Type B pancreatic cell (in vitro differentiated cells): Measurements from ENCODE around the gene CGB1. TPM values are rescaled to one million over a fixed set of nuclear protein-coding genes. Genes with fewer than 3 reads are reported as not detected.

Source experiments
- DNase-seq: peaks from one replicate; pipeline ENCODE4 v3.0.0; 2021; ENCODE audit warnings: mixed read lengths; ENCODE audit not compliant: unreplicated experiment; ENCODE audit errors: extremely low spot score
- H3K27ac Mint-ChIP-seq: 2 replicates; pipeline ENCODE4 v1.8.0; 2021; ENCODE audit warnings: mild to moderate bottlenecking, mixed read lengths
- H3K27me3 Mint-ChIP-seq: 2 replicates; pipeline ENCODE4 v1.8.0; 2021; ENCODE audit warnings: mixed read lengths
- H3K36me3 Mint-ChIP-seq: 2 replicates; pipeline ENCODE4 v1.8.0; 2021; ENCODE audit warnings: mixed read lengths
- H3K4me1 Mint-ChIP-seq: one replicate; pipeline ENCODE4 v1.8.0; 2021; ENCODE audit warnings: mixed read lengths; ENCODE audit not compliant: unreplicated experiment
- H3K4me3 Mint-ChIP-seq: 2 replicates; pipeline ENCODE4 v1.8.0; 2021; ENCODE audit warnings: mild to moderate bottlenecking, mixed read lengths
- H3K9me3 Mint-ChIP-seq: 2 replicates; pipeline ENCODE4 v1.8.0; 2021; ENCODE audit warnings: mixed read lengths
- CTCF ChIP-seq: fragments of 200-600 bp; sonication (generic); conservative IDR thresholded peaks from 2 replicates; pipeline ENCODE4 v1.5.0; 2021; ENCODE audit warnings: antibody characterized with exemption, mild to moderate bottlenecking
- total RNA-seq: library from RNA; stranded (reverse); gene quantifications from 2 replicates; pipeline ENCODE4 v1.2.1, GENCODE V29; 2021; ENCODE audit warnings: low replicate concordance

CGB1 gene
- total RNA-seq, 1 donor from 2014 or later = not detected

- Mint-ChIP-seq H3K27me3 (no peaks in the 10 kb centered on the region), H3K9me3 (no peaks in the 10 kb centered on the region), H3K36me3 (peaks cover 11% of the 10 kb centered on the region), H3K27ac (no peak overlapping the region), H3K4me3 (no peak overlapping the region), H3K4me1 (no peaks in the 10 kb centered on the region)
- DNase-seq = no peak
- TF ChIP-seq CTCF = no peak
Measured at GRCh38 chr19:49011194-49011593, 25.5 kb downstream of the CGB1 start.

DNA sequence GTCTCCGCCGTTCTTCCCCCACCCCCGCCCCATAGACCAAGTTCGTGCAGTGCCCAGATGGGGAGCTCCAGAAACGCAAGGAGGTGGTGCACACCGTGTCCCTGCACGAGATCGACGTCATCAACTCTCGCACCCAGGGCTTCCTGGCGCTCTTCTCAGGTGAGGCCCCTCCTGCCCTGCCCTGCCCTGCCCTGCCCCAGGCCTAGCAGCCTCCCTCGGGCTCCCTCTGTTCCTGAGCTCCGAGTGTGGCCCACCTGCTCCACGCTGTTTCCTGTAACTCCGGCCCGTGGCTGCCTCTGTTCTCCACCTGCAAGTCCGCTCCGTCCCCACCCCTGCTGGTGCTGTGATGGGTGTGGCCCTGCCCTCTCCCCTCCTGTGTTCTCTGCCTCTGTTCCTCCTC, 26.2 kb downstream of the CGB1 start:
- Mint-ChIP-seq H3K27me3 (no peaks in the 10 kb centered on the region), H3K27ac (no peak overlapping the region), H3K9me3 (no peaks in the 10 kb centered on the region), H3K4me3 (no peak overlapping the region), H3K36me3 (peaks cover 6% of the 10 kb centered on the region), H3K4me1 (no peaks in the 10 kb centered on the region)
- TF ChIP-seq CTCF = no peak
- DNase-seq = no peak

DNA sequence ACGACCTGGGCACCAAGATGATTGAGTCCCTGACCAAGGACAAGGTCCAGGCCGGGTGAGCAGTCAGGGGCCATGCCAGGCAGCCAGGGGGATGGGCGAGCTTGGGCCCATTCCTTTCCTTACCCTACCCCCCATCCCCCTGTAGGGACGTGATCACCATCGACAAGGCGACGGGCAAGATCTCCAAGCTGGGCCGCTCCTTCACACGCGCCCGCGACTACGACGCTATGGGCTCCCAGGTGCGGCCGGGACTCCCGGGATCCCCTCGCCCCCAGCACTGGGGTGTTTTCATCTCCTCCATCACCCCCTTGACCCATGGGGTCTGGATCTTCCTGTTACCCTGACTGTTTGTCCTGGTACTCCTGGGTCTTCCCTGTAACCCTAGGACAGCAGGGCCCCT, 26.9 kb downstream of the CGB1 start:
- Mint-ChIP-seq H3K36me3 (peaks cover 8% of the 10 kb centered on the region), H3K4me3 (no peak overlapping the region), H3K9me3 (no peaks in the 10 kb centered on the region), H3K27me3 (no peaks in the 10 kb centered on the region), H3K27ac (no peak overlapping the region), H3K4me1 (no peaks in the 10 kb centered on the region)
- no peak for TF ChIP-seq CTCF
- DNase-seq = no peak

DNA sequence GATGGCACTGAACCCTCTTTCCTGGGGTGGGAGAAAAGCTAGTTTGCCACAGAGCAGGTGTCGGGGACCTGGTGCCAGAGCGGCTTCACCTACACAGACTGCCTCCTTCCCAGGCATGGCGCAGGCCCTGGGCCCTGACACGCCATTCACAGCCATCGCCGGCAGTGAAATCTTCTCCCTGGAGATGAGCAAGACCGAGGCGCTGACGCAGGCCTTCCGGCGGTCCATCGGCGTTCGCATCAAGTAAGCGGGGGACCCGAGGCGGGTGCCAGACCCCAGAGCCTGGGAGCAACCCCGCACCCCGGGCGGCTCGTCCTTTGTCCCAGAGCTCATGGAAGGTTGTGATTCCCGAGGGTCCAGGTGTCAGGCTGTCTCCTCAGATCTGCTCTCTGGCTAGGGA, 29.8 kb downstream of the CGB1 start:
- Mint-ChIP-seq H3K4me1 (no peaks in the 10 kb centered on the region), H3K4me3 (no peak overlapping the region), H3K27ac (no peak overlapping the region), H3K27me3 (no peaks in the 10 kb centered on the region), H3K9me3 (no peaks in the 10 kb centered on the region), H3K36me3 (peaks cover 3% of the 10 kb centered on the region)
- TF ChIP-seq CTCF = no peak
- DNase-seq = no peak

DNA sequence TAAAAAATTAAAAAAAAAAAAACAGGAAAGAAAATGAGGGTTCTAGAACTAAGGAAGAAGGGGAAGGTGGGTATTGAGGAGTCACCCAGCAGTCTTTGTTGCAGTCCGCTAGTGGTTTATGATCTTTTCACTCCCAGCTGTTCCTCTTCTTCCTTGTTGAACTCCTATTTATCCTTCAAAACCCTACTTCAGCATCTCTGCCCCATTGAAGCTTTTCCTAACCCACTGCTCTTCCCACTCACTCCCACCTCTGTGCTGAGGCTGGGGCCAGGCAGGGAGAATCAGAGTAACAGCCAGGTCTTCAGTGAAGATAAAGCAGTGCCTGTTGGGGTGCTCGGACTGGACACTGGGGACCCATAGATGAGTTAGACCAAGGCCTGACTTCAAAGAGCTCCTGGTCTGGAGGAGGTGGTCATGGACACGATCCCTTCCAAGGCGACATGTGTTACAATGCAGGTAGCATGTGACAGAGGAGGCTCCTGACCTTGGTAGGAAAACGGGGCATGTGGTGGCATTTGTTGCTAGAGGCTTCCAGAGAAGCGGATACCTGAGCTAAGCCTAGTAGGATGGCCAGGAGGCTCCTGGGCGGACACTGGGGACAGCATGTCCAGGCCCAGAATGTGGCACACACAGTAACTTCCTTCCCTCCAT, 31.6 kb downstream of the CGB1 start:
- peaks cover 3% of the 10 kb centered on the region for H3K36me3 Mint-ChIP-seq
- H3K9me3 Mint-ChIP-seq = no peaks in the 10 kb centered on the region
- no peak overlapping the region for H3K4me3 Mint-ChIP-seq
- no peak overlapping the region for H3K27ac Mint-ChIP-seq
- no peaks in the 10 kb centered on the region for H3K27me3 Mint-ChIP-seq
- no peak for DNase-seq
- H3K4me1 Mint-ChIP-seq = no peaks in the 10 kb centered on the region
- TF ChIP-seq CTCF = no peak

DNA sequence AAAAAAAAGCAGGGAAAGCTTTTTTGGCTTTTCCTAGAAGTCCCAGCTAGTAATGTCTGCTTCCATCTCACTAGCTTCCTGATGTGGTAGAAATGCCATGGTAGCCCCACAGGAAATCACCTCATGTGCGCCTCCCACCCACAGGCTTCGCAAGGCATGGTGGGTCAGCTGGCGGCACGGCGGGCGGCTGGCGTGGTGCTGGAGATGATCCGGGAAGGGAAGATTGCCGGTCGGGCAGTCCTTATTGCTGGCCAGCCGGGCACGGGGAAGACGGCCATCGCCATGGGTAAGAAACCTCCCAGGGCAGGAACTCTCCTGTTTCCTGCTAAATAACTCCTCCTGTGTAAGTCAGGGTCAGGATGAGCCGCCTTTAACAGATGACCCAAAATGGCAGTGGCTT, 32.6 kb downstream of the CGB1 start:
- H3K27ac Mint-ChIP-seq = no peak overlapping the region
- H3K36me3 Mint-ChIP-seq = peaks cover 9% of the 10 kb centered on the region
- H3K9me3 Mint-ChIP-seq = no peaks in the 10 kb centered on the region
- H3K27me3 Mint-ChIP-seq = no peaks in the 10 kb centered on the region
- DNase-seq = no peak
- H3K4me1 Mint-ChIP-seq = peaks cover 7% of the 10 kb centered on the region
- TF ChIP-seq CTCF = no peak
- no peak overlapping the region for H3K4me3 Mint-ChIP-seq
